SU-DHL-6 (cell line): Measurements from ENCODE around the gene IFIT1.
"Not testable (repeated sequence)": the region's sequence is repeated elsewhere in the genome, so short reads cannot be mapped to it uniquely, and the experiment has no call there.

Source experiments
- H2AFZ ChIP-seq: fragments of 200-600 bp; sonication (generic); 2 replicates; pipeline ENCODE4 v1.6.1; 2014; ENCODE audit warnings: low read depth, mild to moderate bottlenecking, moderate library complexity, mixed read lengths, antibody characterized with exemption, low read length; ENCODE audit not compliant: severe bottlenecking
- H3F3A ChIP-seq: fragments of 200-600 bp; shearing (Covaris generic); 2 replicates; pipeline ENCODE4 v1.6.0; 2016; ENCODE audit warnings: antibody characterized with exemption, mild to moderate bottlenecking; ENCODE audit not compliant: insufficient read depth
- H3K27ac ChIP-seq: fragments of 200-600 bp; sonication (generic); 2 replicates; pipeline ENCODE4 v1.5.1; 2016; ENCODE audit warnings: low read depth, mild to moderate bottlenecking, low read length, moderate library complexity, mixed read lengths
- H3K27me3 ChIP-seq: fragments of 200-600 bp; sonication (generic), shearing (Covaris generic); 2 replicates; pipeline ENCODE4 v1.6.0; 2014; ENCODE audit warnings: mild to moderate bottlenecking, low read length
- H3K36me3 ChIP-seq: fragments of 200-600 bp; sonication (generic); 2 replicates; pipeline ENCODE4 v1.6.1; 2014; ENCODE audit warnings: mild to moderate bottlenecking, low read length, mixed read lengths
- H3K4me2 ChIP-seq: fragments of 300-600, 200-600 bp; shearing (Covaris generic), sonication (generic); 2 replicates; pipeline ENCODE4 v1.6.0; 2014; ENCODE audit warnings: low read length, low read depth, mild to moderate bottlenecking; ENCODE audit not compliant: poor library complexity, severe bottlenecking
- H3K4me3 ChIP-seq: fragments of 200-600 bp; sonication (generic); 2 replicates; pipeline ENCODE4 v1.5.1; 2014; ENCODE audit warnings: antibody characterized with exemption, low read length, mild to moderate bottlenecking, mixed read lengths; ENCODE audit not compliant: insufficient read depth, poor library complexity, severe bottlenecking
- H3K79me2 ChIP-seq: fragments of 200-600 bp; sonication (generic); 2 replicates; pipeline ENCODE4 v1.6.1; 2014; ENCODE audit warnings: mild to moderate bottlenecking, low read length, moderate library complexity; ENCODE audit not compliant: insufficient read depth
- H3K9ac ChIP-seq: fragments of 200-600 bp; sonication (generic); 2 replicates; pipeline ENCODE4 v1.7.0; 2014; ENCODE audit warnings: mild to moderate bottlenecking, low read length
- H3K9me2 ChIP-seq: fragments of 200-600 bp; sonication (generic); replicated peaks from 2 replicates; pipeline ENCODE4 v1.6.1; 2014; ENCODE audit warnings: low read length; ENCODE audit not compliant: insufficient read depth
- H3K9me3 ChIP-seq: fragments of 200-600 bp; sonication (generic); 2 replicates; pipeline ENCODE4 v1.6.1; 2014; ENCODE audit warnings: low read length, mixed read lengths; ENCODE audit not compliant: insufficient read depth
- H4K20me1 ChIP-seq: fragments of 200-600 bp; sonication (generic); 2 replicates; pipeline ENCODE4 v1.6.1; 2014; ENCODE audit warnings: low read depth, mild to moderate bottlenecking, antibody characterized with exemption, low read length, moderate library complexity, mixed read lengths
- EZH2phosphoT487 ChIP-seq: fragments of 200-600 bp; sonication (generic), shearing (Covaris generic); conservative IDR thresholded peaks from 2 replicates; pipeline ENCODE4 v1.6.1; 2018; ENCODE audit warnings: mild to moderate bottlenecking, antibody characterized with exemption, low read length, moderate library complexity, mixed read lengths
- TF ChIP-seq, protein P1 (sequence below): fragments of 200-600 bp; sonication (generic); IDR thresholded peaks from one replicate; pipeline ENCODE4 v1.5.1; 2017; ENCODE audit warnings: antibody characterized with exemption, mild to moderate bottlenecking, low read length, moderate library complexity; ENCODE audit not compliant: insufficient read depth, poor library complexity, severe bottlenecking

IFIT1 gene

DNA sequence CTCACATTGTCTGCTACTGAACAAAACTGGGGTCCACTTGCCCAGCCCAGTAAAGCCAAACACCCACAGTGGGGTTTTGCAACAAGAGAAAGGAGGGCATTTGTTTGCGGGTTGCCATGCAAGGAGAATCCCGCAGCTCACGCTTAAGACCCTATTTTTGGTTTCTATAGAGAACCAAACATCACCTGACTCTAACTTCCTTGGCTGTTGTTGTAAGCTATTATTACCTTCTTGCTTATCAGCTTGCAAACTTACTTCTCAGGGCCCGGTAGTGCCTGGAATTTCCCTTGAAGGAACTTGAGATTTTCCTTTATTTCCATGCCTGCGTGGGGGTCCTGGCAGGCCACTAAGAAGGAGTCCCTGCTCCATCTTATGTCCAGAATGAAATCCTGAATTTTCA lies 43.9 kb upstream of the IFIT1 start:
- Histone ChIP-seq H3K4me3 (no peak overlapping the region), H3K79me2 (no peaks in the 10 kb centered on the region), H3K27ac (no peak overlapping the region), H3K9ac (no peak overlapping the region), H3K4me2 (no peak overlapping the region), H3F3A (no peaks in the 10 kb centered on the region), H4K20me1 (no peaks in the 10 kb centered on the region), H3K36me3 (no peaks in the 10 kb centered on the region), H3K27me3 (no peaks in the 10 kb centered on the region), H2AFZ (no peak overlapping the region), H3K9me2 (no peaks in the 10 kb centered on the region), H3K9me3 (no peaks in the 10 kb centered on the region)
- TF ChIP-seq, protein P1, sequence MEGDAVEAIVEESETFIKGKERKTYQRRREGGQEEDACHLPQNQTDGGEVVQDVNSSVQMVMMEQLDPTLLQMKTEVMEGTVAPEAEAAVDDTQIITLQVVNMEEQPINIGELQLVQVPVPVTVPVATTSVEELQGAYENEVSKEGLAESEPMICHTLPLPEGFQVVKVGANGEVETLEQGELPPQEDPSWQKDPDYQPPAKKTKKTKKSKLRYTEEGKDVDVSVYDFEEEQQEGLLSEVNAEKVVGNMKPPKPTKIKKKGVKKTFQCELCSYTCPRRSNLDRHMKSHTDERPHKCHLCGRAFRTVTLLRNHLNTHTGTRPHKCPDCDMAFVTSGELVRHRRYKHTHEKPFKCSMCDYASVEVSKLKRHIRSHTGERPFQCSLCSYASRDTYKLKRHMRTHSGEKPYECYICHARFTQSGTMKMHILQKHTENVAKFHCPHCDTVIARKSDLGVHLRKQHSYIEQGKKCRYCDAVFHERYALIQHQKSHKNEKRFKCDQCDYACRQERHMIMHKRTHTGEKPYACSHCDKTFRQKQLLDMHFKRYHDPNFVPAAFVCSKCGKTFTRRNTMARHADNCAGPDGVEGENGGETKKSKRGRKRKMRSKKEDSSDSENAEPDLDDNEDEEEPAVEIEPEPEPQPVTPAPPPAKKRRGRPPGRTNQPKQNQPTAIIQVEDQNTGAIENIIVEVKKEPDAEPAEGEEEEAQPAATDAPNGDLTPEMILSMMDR: no peak
- TF ChIP-seq EZH2phosphoT487: no peak

DNA sequence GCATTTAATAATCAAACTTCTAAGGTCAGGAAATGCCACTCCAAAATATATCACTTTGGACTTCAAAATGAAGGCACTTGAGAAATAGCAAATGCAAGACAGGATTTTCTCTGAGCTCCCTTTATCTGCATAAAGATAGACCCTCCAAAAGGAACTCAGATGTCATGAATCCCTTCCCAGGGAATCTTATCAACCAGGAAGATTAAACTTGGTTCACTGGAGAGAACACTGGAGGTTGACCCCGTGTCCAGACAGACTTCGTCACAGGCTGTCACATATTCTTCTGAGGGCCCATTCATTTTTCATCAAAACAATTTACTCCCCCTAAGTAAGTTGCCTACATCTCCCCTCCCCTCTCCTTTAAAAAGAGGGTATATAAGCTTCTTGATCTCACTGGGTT lies 43.4 kb upstream of the IFIT1 start:
- Histone ChIP-seq H3K9me2 (no peaks in the 10 kb centered on the region), H3K79me2 (no peaks in the 10 kb centered on the region), H3K4me2 (no peak overlapping the region), H3K36me3 (no peaks in the 10 kb centered on the region), H2AFZ (no peak overlapping the region), H3K9ac (no peak overlapping the region), H3F3A (no peaks in the 10 kb centered on the region), H4K20me1 (no peaks in the 10 kb centered on the region), H3K4me3 (no peak overlapping the region), H3K9me3 (no peaks in the 10 kb centered on the region), H3K27me3 (no peaks in the 10 kb centered on the region), H3K27ac (no peak overlapping the region)
- TF ChIP-seq, protein P1: no peak
- TF ChIP-seq EZH2phosphoT487: no peak

DNA sequence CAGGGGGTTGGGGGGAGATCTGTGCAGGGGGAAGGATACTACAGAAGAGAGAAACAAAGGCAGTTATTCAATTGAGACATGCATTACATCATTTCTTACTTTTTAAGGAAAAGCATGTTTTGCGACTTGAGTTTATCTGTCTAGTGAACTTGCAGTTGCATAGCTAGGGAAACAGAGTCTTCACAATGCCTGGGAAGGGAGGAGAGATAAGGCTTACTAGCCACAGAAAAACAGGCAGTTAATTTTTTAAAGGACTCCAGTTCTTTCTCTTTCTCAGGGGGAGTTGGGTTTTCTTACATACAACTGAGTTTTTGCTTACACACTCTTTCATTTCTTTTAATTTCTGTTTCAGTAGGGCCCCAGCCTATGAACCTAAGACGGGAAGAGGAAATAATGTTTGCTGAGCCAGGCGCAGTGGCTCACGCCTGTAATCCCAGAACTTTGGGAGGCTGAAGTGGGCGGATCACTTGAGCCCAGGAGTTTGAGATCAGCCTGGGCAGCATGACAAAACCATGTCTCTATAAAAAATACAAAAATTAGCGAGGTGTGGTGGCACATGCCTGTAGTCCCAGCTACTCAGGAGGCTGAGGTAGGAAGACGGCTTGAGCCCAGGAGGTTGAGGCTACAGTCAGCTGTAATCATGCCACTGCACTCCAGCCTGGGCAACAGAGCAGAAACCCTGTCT lies 41.6 kb upstream of the IFIT1 start:
- not testable (repeated sequence) for H3K9me3 ChIP-seq, H3K27ac ChIP-seq, H2AFZ ChIP-seq, H3F3A ChIP-seq, H3K79me2 ChIP-seq, H3K4me3 ChIP-seq, H4K20me1 ChIP-seq, H3K4me2 ChIP-seq, H3K27me3 ChIP-seq, H3K36me3 ChIP-seq, H3K9me2 ChIP-seq, H3K9ac ChIP-seq

DNA sequence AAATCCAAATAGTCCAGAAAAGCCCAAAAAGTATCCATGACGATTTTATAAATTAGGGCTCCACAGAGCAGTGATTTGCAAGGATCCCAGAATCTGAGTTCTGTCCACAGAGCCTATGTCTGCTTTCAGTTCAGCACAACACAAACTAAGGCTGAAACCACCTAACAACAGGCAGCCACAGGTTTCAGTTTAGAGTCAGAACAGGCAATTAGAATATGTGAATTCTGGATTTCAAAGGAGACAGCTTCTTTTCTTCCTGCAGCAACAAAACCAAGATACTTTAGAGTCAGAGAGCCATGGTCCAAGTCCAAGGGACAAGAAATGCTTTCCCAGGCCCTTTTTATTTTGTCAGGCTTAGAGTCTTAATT lies 41.0 kb upstream of the IFIT1 start:
- no peaks in the 10 kb centered on the region for H3F3A ChIP-seq
- H3K9me3 ChIP-seq: no peaks in the 10 kb centered on the region
- H4K20me1 ChIP-seq: no peaks in the 10 kb centered on the region
- H3K4me3 ChIP-seq: no peak overlapping the region
- no peaks in the 10 kb centered on the region for H3K9me2 ChIP-seq
- H3K4me2 ChIP-seq: no peak overlapping the region
- H3K9ac ChIP-seq: no peak overlapping the region
- H2AFZ ChIP-seq: no peak overlapping the region
- no peak overlapping the region for H3K27ac ChIP-seq
- no peaks in the 10 kb centered on the region for H3K27me3 ChIP-seq
- no peaks in the 10 kb centered on the region for H3K79me2 ChIP-seq
- no peaks in the 10 kb centered on the region for H3K36me3 ChIP-seq
- TF ChIP-seq, protein P1: no peak
- no peak for TF ChIP-seq EZH2phosphoT487
